ENCODE measurements around the gene NDRG4. TPM values are rescaled to one million over a fixed set of nuclear protein-coding genes. Genes with fewer than 3 reads are reported as not detected.
A peak's percentile ranks its signal among the peaks of the same experiment; 100 is the strongest.

Gene NDRG4
- total and polyA plus RNA-seq, 2 of the 13 experiments (the other 11 are each of a cell fraction or from before 2014, with no cell fraction given) = 1.7 to 2.7 TPM

- TF ChIP-seq ZMAT5 (CRISPR knock-in tag; IDR thresholded peaks at IDR 0.05; ENCODE audit: borderline replicate concordance, low read depth) (no peak; the same call in 1 of the 2 replicates), ZNF552 (CRISPR knock-in tag; IDR thresholded peaks at IDR 0.05; ENCODE audit: borderline replicate concordance) (peak; percentile 96), TEAD2 (CRISPR knock-in tag; IDR thresholded peaks at IDR 0.05) (no peak; the same call in none of the 2 replicates), ETS1 (CRISPR knock-in tag; IDR thresholded peaks at IDR 0.05) (peak; percentile 94), ZNF713 (CRISPR knock-in tag; IDR thresholded peaks at IDR 0.05) (no peak), NAIF1 (CRISPR knock-in tag; IDR thresholded peaks at IDR 0.05; ENCODE audit: borderline replicate concordance) (peak; percentile 46; the same call in 1 of the 2 replicates), ZNF496 (CRISPR knock-in tag; IDR thresholded peaks at IDR 0.05; ENCODE audit: insufficient replicate concordance) (no peak), ZBTB49 (CRISPR knock-in tag; IDR thresholded peaks at IDR 0.05; ENCODE audit: borderline replicate concordance) (no peak), ZFP36L1 (CRISPR knock-in tag; IDR thresholded peaks at IDR 0.05) (peak; percentile 24; the same call in 1 of the 2 replicates), ZNF354B (CRISPR knock-in tag; IDR thresholded peaks at IDR 0.05) (peak; percentile 70), BATF2 (CRISPR knock-in tag; IDR thresholded peaks at IDR 0.05) (peak; percentile 75; the same call in 1 of the 2 replicates), ZKSCAN5 (CRISPR knock-in tag; IDR thresholded peaks at IDR 0.05) (no peak)
- TF ChIP-seq, protein P1, sequence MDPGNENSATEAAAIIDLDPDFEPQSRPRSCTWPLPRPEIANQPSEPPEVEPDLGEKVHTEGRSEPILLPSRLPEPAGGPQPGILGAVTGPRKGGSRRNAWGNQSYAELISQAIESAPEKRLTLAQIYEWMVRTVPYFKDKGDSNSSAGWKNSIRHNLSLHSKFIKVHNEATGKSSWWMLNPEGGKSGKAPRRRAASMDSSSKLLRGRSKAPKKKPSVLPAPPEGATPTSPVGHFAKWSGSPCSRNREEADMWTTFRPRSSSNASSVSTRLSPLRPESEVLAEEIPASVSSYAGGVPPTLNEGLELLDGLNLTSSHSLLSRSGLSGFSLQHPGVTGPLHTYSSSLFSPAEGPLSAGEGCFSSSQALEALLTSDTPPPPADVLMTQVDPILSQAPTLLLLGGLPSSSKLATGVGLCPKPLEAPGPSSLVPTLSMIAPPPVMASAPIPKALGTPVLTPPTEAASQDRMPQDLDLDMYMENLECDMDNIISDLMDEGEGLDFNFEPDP (CRISPR knock-in tag; conservative IDR thresholded peaks at IDR 0.05) = no peak; the same call in 1 of the 2 replicates
These were observed 15.4 kb downstream of the NDRG4 start, which contains the start of gene SETD6 (continued) for GRCh38 chr16:58515125-58515870.
